Activated T-helper 1 cell treated with anti-CD3 and anti-CD28 coated beads, Interleukin-12 subunit alpha, Interleukin-12 subunit beta, Interleukin-2, Interleukin-4 antibody, amounts not matched to agents 30 ng/mL and 10 ng/mL and 1 ng/mL, durations not matched to agents 14 hours and 24 hours and 36 hours (primary cell): Measurements from ENCODE around the gene GNAQ. TPM values are rescaled to one million over a fixed set of nuclear protein-coding genes. Genes with fewer than 3 reads are reported as not detected.
"Not testable (repeated sequence)": the region's sequence is repeated elsewhere in the genome, so short reads cannot be mapped to it uniquely, and the experiment has no call there.

ENCODE experiments used
- DNase-seq: peaks from one replicate; pipeline ENCODE4 v3.0.0; 2021; ENCODE audit warnings: low spot score
- H3K27ac Mint-ChIP-seq: one replicate; pipeline ENCODE4 v1.8.0; 2021; ENCODE audit warnings: mild to moderate bottlenecking, mixed read lengths
- H3K27me3 Mint-ChIP-seq: one replicate; pipeline ENCODE4 v1.8.0; 2022; ENCODE audit warnings: mild to moderate bottlenecking, moderate library complexity, mixed read lengths; ENCODE audit not compliant: insufficient read depth
- H3K36me3 Mint-ChIP-seq: one replicate; pipeline ENCODE4 v1.8.0; 2021; ENCODE audit warnings: low read depth, mixed read lengths
- H3K4me1 Mint-ChIP-seq: one replicate; pipeline ENCODE4 v1.8.0; 2021; ENCODE audit warnings: low read depth, mixed read lengths
- H3K4me3 Mint-ChIP-seq: one replicate; pipeline ENCODE4 v1.8.0; 2021; ENCODE audit warnings: mild to moderate bottlenecking, moderate library complexity, mixed read lengths
- H3K9me3 Mint-ChIP-seq: one replicate; pipeline ENCODE4 v1.8.0; 2021; ENCODE audit warnings: mixed read lengths
- intact Hi-C: fragments of 100-400 bp; cut with micrococcal nuclease; formaldehyde crosslinking; loops from one replicate; pipeline ENCODE4 v1.15.1; 2024
- total RNA-seq: library from RNA; stranded (reverse); gene quantifications from 2 replicates; pipeline ENCODE4 v1.2.3, GENCODE V29; 2022

The GNAQ gene
- total RNA-seq, 1 donor from 2014 or later = 27.0 TPM

DNA sequence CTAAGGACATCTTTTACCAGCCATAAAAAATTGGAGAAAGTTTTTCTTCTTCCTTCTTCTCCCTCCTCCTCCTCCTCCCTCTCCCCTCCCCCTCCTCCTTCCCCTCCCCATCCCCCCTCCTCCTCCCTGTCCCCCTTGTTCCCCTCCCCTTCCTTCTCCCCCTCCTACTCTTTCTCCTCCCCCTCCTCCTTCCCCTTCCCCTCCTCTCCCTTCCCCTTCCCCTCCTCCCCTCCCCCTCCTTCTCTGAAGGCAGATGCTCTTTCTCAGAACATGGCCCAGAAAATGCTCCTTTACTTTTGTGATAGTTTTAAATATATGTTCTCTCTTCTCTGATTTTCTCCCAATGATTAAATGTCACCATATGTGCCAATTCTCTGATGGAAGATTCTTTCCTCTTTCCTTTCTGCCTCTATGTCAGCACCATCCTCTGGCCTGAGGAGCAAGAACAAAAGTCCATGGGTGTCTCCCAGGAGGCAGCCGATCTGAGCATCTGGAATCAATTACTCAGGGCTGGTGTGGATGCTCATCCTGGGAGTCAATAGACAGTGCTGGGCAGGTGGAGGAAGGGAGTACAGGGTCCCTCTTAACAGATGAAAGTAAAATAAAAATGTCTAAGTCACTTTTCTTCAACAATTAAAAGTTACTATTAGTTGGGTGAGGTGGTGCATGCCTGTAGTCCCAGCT, 320.5 kb downstream of the GNAQ start:
- no peak for DNase-seq
- no peaks in the 10 kb centered on the region for H3K27me3 Mint-ChIP-seq
- peaks cover 7% of the 10 kb centered on the region for H3K9me3 Mint-ChIP-seq
- no peaks in the 10 kb centered on the region for H3K36me3 Mint-ChIP-seq
- intact Hi-C loops = no loop called here
- peaks cover 12% of the 10 kb centered on the region for H3K4me1 Mint-ChIP-seq
- H3K4me3 Mint-ChIP-seq = no peak overlapping the region
- H3K27ac Mint-ChIP-seq = no peak overlapping the region

DNA sequence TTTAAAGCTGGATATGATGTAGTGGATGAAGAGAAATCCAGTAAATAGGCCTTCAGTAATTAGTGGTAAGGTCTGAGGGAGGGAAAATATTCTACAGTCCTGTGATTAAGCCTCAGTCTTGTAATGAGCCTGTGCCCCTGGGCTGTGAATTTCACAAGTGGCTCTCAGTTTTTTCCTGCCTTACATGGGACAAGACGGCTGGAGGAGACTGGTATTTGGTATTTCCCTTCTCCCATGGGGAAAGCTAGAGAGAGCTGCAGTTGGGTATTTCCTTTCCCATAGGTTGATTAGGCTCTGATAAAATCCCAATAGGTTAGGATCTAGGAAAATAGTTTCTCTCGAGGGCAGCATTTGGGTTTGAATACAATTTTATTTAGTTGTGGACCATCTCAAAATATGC, 321.3 kb downstream of the GNAQ start:
- Mint-ChIP-seq H3K36me3 (no peaks in the 10 kb centered on the region), H3K9me3 (peaks cover 7% of the 10 kb centered on the region), H3K27ac (no peak overlapping the region), H3K27me3 (no peaks in the 10 kb centered on the region), H3K4me1 (peaks cover 12% of the 10 kb centered on the region), H3K4me3 (no peak overlapping the region)
- DNase-seq = no peak
- intact Hi-C loops = no loop called here

DNA sequence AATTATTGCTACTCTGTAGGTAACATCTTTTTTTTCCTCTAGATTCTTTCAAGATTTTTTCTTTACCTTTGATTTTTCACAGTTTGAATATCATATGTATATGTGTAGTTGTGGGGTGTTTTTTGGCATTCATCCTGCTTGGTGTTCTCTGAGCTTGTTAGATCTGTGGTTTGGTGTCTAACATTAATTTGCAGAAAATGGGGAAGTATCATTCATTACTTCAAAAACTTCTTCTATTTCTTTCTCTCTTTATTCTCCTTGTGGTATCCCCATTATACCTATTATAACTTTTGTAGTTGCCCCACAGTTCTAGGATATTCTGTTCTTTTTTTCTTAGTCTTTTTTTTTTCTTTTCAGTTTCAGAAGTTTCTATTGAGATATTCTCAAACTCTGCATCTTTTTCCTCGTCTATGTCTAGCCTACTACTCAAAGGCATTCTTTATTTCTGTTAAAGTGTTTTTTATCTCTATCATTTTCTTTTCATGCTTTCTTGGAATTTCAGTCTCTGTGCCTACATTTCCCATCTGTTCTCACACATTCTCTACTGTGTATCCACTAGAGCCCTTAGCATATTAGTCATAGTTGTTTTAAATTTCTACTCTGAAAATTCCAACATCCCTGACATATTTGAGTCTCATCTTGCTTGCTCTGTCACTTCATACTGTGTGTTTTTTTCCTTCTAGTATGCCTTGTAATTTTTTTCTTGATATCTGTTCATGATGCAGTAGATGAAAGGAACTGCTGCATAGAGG, 323.4 kb downstream of the GNAQ start:
- Mint-ChIP-seq H3K4me1 (peaks cover 12% of the 10 kb centered on the region), H3K36me3 (no peaks in the 10 kb centered on the region), H3K27me3 (no peaks in the 10 kb centered on the region), H3K9me3 (peaks cover 7% of the 10 kb centered on the region), H3K4me3 (no peak overlapping the region), H3K27ac (no peak overlapping the region)
- no peak for DNase-seq
- intact Hi-C loops = no loop called here

DNA sequence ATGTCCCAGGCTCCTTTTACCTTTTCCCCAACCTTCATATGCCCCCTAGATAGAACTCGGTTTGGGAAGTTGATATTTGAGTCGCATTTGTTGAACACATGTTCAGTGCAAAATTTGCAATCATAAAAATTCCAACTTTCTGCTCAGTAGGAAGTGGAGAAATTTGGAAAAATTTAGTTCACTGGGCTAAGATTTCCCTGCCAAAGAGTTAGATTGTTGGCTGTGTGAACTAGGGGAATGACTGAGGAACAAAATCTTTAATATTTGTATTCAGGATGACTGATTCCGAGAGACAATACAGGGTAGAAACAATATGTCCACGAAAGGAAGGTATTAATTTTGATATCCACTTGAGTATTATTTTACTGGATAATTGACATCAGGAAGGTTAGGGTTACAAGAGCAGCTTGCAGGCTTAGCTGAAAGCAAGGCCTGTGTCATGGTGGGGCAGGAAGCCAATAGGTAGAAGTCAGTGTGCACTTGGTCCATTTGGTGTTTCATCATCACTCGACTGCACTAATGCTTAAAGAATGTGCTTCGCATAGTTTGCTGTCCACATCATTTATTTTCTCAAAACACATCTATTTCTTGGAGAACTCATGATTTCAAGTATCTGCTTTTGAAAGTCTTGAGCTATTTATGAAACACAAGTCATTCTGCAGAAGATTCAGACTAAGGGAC, 324.1 kb downstream of the GNAQ start:
- no peak for DNase-seq
- intact Hi-C loops = no loop called here
- Mint-ChIP-seq H3K4me1 (peaks cover 5% of the 10 kb centered on the region), H3K36me3 (no peaks in the 10 kb centered on the region), H3K27me3 (no peaks in the 10 kb centered on the region), H3K4me3 (no peak overlapping the region), H3K27ac (no peak overlapping the region), H3K9me3 (peaks cover 7% of the 10 kb centered on the region)

DNA sequence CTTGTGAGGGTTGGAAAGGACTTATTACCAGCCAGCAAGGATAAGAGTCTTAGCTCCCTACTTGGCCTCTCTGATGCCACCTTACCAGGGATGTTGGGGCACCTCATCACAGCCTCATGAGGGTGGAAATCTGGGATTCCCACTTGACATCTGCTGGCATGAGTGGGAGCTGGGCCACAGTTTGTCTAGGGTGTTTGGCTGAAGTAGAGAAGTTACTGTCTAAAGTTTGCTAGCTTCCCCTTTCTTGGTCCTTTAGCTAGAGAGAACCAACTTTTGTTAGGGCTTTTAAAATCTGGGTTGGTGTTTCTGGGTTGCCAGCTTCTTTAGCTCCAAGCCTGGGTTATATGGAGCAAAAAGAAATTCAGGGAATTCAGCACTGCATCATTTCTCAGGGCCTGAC, 326.0 kb downstream of the GNAQ start:
- Mint-ChIP-seq H3K36me3 (no peaks in the 10 kb centered on the region), H3K9me3 (peaks cover 7% of the 10 kb centered on the region)

DNA sequence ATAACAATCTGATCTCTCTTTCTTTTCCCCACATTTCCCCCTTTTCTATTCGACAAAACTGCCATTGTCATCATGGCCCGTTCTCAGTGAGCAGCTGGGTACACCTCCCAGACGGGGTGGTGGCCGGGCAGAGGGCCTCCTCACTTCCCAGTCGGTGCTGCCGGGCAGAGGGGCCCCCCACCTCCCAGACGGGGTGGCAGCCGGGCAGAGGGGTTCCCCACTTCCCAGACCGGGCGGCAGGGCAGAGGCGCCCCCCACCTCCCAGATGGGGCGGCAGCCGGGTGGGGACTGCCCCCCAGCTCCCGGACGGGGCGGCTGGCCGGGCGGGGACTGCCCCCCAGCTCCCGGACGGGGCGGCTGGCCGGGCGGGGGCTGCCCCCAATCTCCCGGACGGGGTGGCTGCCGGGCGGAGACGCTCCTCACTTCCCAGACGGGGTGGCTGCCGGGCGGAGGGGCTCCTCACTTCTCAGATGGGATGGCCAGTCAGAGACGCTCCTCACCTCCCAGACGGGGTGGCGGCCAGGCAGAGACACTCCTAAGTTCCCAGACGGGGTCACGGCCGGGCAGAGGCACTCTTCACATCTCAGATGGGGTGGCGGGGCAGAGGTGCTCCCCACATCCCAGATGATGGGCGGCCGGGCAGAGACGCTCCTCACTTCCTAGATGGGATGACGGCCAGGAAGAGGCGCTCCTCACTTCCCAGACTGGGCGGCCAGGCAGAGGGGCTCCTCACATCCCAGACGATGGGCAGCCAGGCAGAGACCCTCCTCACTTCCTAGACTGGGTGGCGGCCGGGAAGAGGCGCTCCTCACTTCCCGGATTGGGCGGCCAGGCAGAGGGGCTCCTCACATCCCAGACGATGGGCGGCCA, 328.9 kb downstream of the GNAQ start:
- H3K27me3 Mint-ChIP-seq, H3K36me3 Mint-ChIP-seq, H3K4me3 Mint-ChIP-seq: not testable (repeated sequence)

More for the DNA sequence above, 326.0 kb downstream of the GNAQ start:
- no peaks in the 10 kb centered on the region for H3K4me1 Mint-ChIP-seq
- no peak for DNase-seq
- peaks cover 2% of the 10 kb centered on the region for H3K27me3 Mint-ChIP-seq
- H3K4me3 Mint-ChIP-seq = no peak overlapping the region
- intact Hi-C loops = no loop called here
- no peak overlapping the region for H3K27ac Mint-ChIP-seq

DNA sequence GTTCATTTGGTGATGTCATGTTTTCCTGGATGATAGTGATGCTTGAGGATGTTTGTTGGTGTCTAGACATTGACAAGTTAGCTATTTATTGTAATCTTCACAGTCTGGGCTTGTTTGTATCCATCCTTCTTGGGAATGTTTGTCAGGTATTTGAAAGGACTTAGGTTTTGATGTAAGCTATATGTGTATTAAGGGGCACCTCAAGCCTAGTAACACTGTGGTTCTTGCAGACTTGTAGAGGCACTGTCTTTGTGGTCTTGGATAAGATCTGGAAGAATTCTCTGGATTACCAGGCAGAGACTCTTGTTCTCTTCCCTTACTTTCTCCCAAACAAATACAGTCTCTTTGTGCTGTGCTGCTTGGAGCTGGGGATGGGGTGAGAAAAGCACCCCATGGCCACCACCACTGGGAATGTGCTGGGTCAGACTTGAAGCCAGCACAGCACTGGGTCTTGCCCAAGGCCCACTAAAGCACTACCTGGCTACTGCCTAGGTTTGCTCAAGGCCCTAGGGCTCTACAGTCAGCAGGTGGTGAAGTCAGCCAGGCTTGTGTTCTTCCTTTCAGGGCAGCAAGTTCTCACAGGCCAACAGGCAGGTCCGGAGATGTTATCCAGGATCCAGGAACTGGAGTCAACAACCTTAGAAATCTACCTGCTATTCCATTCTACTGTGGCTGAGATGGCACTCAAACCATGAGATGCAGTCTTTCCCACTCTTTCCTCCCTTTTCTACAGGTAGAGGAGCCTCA, 334.2 kb downstream of the GNAQ start:
- DNase-seq = no peak
- intact Hi-C loops = no loop called here
- Mint-ChIP-seq H3K4me1 (no peaks in the 10 kb centered on the region), H3K9me3 (no peaks in the 10 kb centered on the region), H3K27me3 (peaks cover 24% of the 10 kb centered on the region), H3K27ac (no peak overlapping the region), H3K36me3 (no peaks in the 10 kb centered on the region), H3K4me3 (no peak overlapping the region)

More for the DNA sequence above, 328.9 kb downstream of the GNAQ start:
- H3K27ac Mint-ChIP-seq, H3K9me3 Mint-ChIP-seq, DNase-seq, H3K4me1 Mint-ChIP-seq, intact Hi-C loops: not testable (repeated sequence)

DNA sequence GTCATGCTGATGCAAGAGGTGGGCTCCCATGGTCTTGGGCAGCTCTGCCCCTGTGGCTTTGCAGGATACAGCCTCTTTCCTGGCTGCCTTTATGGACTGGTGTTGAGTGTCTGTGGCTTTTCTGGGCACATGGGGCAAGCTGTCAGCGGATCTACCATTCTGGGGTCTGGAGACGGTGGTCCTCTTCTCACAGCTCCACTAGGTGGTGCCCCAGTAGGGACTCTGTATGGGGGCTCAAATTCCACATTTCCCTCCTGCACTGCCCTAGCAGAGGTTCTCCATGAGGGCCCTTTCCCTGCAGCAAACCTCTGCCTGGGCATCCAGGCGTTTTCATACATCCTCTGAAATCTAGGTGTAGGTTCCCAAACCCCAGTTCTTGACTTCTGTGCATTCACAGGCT, 340.9 kb downstream of the GNAQ start:
- DNase-seq, H3K9me3 Mint-ChIP-seq, H3K4me1 Mint-ChIP-seq, H3K27ac Mint-ChIP-seq, H3K4me3 Mint-ChIP-seq, H3K36me3 Mint-ChIP-seq, intact Hi-C loops: not testable (repeated sequence)
- peaks cover 16% of the 10 kb centered on the region for H3K27me3 Mint-ChIP-seq

DNA sequence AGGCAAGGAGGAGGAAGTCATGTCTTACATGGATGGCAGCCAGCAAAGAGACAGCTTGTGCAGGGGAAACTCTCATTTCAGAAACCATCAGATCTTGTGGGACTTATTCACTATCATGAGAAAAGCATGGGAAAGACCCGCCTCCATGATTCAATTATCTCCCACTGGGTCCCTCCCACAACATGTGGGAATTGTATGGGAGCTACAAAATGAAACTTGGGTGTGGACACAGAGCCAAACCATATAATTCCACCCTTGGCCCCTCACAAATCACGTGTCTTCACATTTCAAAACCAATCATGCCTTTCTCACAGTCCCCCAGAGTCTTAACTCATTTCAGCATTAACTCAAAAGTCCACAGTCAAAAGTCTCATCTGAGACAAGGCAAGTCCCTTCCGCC, 341.5 kb downstream of the GNAQ start:
- not testable (repeated sequence) for H3K4me3 Mint-ChIP-seq, H3K4me1 Mint-ChIP-seq

DNA sequence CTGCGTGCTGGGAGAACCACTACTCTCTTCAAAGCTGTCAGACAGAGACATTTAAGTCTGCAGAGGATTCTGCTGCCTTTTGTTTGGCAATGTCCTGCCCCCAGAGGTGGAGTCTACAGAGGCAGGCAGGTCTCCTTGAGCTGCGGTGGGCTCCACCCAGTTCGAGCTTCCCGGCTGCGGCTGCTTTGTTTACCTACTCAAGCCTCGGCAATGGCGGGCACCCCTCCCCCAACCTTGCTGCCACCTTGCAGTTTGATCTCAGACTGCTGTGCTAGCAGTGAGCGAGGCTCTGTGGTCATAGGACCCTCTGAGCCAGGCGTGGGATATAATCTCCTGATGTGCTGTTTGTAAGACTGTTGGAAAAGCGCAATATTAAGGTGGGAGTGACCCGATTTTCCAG, 343.9 kb downstream of the GNAQ start:
- H3K27ac Mint-ChIP-seq, H3K9me3 Mint-ChIP-seq, H3K4me3 Mint-ChIP-seq, H3K36me3 Mint-ChIP-seq, DNase-seq, H3K4me1 Mint-ChIP-seq, H3K27me3 Mint-ChIP-seq, intact Hi-C loops: not testable (repeated sequence)

More for the DNA sequence above, 341.5 kb downstream of the GNAQ start:
- H3K36me3 Mint-ChIP-seq, intact Hi-C loops, DNase-seq, H3K9me3 Mint-ChIP-seq, H3K27ac Mint-ChIP-seq: not testable (repeated sequence)
- H3K27me3 Mint-ChIP-seq = peaks cover 15% of the 10 kb centered on the region

DNA sequence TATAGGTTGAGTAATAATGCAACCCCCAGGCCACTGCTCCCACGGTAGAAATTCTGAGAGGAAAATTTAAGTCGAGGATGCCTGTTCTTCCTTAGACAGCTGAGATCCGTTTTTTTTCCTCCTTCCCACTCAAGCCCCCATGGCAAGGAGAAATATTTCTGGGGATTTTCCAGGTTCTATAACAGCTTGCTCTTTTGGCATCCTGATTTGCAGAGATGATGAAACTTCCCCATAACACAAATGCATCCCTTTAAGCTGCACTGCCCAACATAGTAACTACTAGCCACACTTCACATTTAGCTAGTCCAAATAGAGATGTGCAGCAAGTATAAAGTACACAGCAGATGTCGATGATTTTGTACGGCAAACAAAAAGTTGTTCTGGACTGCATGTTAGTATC, 351.0 kb downstream of the GNAQ start:
- H3K27ac Mint-ChIP-seq = no peak overlapping the region
- no peaks in the 10 kb centered on the region for H3K36me3 Mint-ChIP-seq
- no peaks in the 10 kb centered on the region for H3K4me1 Mint-ChIP-seq
- no peak for DNase-seq
- H3K4me3 Mint-ChIP-seq = no peak overlapping the region
- no peaks in the 10 kb centered on the region for H3K9me3 Mint-ChIP-seq
- intact Hi-C loops = no loop called here
- H3K27me3 Mint-ChIP-seq = peaks cover 2% of the 10 kb centered on the region
